ENCODE data around the gene ABCC8. TPM values are rescaled to one million over a fixed set of nuclear protein-coding genes. Genes with fewer than 3 reads are reported as not detected.

The ABCC8 gene
- total and polyA plus RNA-seq, 10 of the 15 experiments (the other 5 are each of a cell fraction or from before 2014, with no cell fraction given): not detected

DNA sequence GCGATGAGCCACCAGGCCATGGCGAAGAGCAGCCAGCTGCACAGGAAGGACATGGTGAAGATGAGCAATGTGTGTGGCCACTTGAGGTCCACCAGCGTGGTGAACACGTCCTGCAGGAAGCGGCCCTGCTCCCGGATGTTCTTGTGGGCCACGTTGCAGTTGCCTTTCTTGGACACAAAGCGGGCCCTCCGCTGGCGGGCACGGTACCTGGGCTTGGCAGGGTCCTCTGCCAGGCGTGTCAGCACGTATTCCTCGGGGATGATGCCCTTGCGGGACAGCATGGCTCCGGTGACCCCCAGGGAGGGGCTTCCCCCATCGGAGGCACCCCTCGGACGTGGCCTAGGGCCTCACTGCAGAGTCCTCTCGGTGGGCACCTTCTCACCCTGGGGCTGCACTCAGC is 88.8 kb downstream of the ABCC8 start:
- ATAC-seq (no peak), DNase-seq (ENCODE audit: low read depth, low spot score) (no peak), FAIRE-seq (no peak)
- H3K4me3 ChIP-seq: no peak overlapping the region
- ChIA-PET SMC1A (ENCODE audit: uncharacterized antibody, unreplicated experiment) (no interaction called here), POLR2A (no interaction called here), CTCF (no interaction called here), RAD21 (ENCODE audit: unreplicated experiment) (interaction anchor here (1.4 kb wide), 1 partner anchor 140 kb away, joined by 4 read pairs; no protein-coding TSS in a partner anchor)
- no peaks in the 10 kb centered on the region for H3K79me2 ChIP-seq (ENCODE audit: control insufficient read depth, insufficient read depth, low read length)
- no peak overlapping the region for H3K9ac ChIP-seq (ENCODE audit: control insufficient read depth, insufficient read depth, low read length)
- in situ Hi-C loops (cut with MboI) (loop anchor here (10.0 kb wide), 1 partner anchor 117 kb away; no protein-coding TSS in a partner anchor), intact Hi-C loops (cut with micrococcal nuclease; ENCODE audit: unreplicated experiment) (no loop called here)
- H3K27me3 ChIP-seq (replicated peaks in 1 of 2; ENCODE audit: control insufficient read depth in 2 of 2, insufficient read depth in 2 of 2, low read length in 1 of 2): peaks cover 0 to 2% of the 10 kb centered on the region in 2 experiments; a peak in 2 of 4 replicates
- 55% methylated on average over 20 of the region's 20 CpGs for WGBS (ENCODE audit: insufficient coverage, insufficient replicate concordance, low lambda C conversion rate, missing lambda C conversion rate)
- no peak overlapping the region for H3K27ac ChIP-seq (ENCODE audit: control insufficient read depth, insufficient read depth)
- BruUV-seq (replicated peaks): no TSS peak
- no peaks in the 10 kb centered on the region for H4K20me1 ChIP-seq (ENCODE audit: control insufficient read depth, insufficient read depth)
- no peak overlapping the region for H2AFZ ChIP-seq (ENCODE audit: control insufficient read depth, low read depth, low read length)
- H3K4me2 ChIP-seq (ENCODE audit: control insufficient read depth, insufficient read depth): no peak overlapping the region
- H3K4me1 ChIP-seq (ENCODE audit: control insufficient read depth, insufficient read depth, low read length): no peaks in the 10 kb centered on the region
- H3K36me3 ChIP-seq (ENCODE audit: control insufficient read depth in 2 of 2, insufficient read depth in 2 of 2, low read length in 1 of 2): no peaks in the 10 kb centered on the region
- TF ChIP-seq MEF2B (IDR thresholded peaks at IDR 0.05; ENCODE audit: partially characterized antibody, poor library complexity, severe bottlenecking) (no peak), TCF12 (IDR thresholded peaks at IDR 0.05; ENCODE audit: low read depth, low read length) (no peak), SMAD1 (IDR thresholded peaks at IDR 0.05; ENCODE audit: low read depth, partially characterized antibody) (no peak), SRF (IDR thresholded peaks at IDR 0.05; ENCODE audit: low read depth in 2 of 2, low read length in 2 of 2) (no peak), ZZZ3 (IDR thresholded peaks at IDR 0.05; ENCODE audit: control insufficient read depth, insufficient read length, low read depth) (no peak), NRF1 (conservative IDR thresholded peaks at IDR 0.05; ENCODE audit: low read depth, low read length) (no peak), CEBPB (IDR thresholded peaks at IDR 0.05; ENCODE audit: borderline replicate concordance in 1 of 2, low read depth in 2 of 2, low read length in 2 of 2) (no peak), KLF5 (IDR thresholded peaks at IDR 0.05; ENCODE audit: partially characterized antibody) (no peak), TCF3 (IDR thresholded peaks at IDR 0.05; ENCODE audit: borderline replicate concordance, insufficient read depth, low read depth, low read length) (no peak), CBX3 (IDR thresholded peaks at IDR 0.05; ENCODE audit: borderline replicate concordance, low read depth) (no peak), IKZF1 (conservative IDR thresholded peaks at IDR 0.05) (no peak), ZNF384 (IDR thresholded peaks at IDR 0.05; ENCODE audit: borderline replicate concordance, low read depth, low read length) (no peak), ATF7 (IDR thresholded peaks at IDR 0.05; ENCODE audit: low read depth) (no peak), GABPA (IDR thresholded peaks at IDR 0.05; ENCODE audit: low read depth) (no peak), ZBED1 (IDR thresholded peaks at IDR 0.05; ENCODE audit: borderline replicate concordance) (no peak)
- TF ChIP-seq, protein P1, sequence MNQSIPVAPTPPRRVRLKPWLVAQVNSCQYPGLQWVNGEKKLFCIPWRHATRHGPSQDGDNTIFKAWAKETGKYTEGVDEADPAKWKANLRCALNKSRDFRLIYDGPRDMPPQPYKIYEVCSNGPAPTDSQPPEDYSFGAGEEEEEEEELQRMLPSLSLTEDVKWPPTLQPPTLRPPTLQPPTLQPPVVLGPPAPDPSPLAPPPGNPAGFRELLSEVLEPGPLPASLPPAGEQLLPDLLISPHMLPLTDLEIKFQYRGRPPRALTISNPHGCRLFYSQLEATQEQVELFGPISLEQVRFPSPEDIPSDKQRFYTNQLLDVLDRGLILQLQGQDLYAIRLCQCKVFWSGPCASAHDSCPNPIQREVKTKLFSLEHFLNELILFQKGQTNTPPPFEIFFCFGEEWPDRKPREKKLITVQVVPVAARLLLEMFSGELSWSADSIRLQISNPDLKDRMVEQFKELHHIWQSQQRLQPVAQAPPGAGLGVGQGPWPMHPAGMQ (IDR thresholded peaks at IDR 0.05; ENCODE audit: borderline replicate concordance): no peak
- TF ChIP-seq, protein P2, sequence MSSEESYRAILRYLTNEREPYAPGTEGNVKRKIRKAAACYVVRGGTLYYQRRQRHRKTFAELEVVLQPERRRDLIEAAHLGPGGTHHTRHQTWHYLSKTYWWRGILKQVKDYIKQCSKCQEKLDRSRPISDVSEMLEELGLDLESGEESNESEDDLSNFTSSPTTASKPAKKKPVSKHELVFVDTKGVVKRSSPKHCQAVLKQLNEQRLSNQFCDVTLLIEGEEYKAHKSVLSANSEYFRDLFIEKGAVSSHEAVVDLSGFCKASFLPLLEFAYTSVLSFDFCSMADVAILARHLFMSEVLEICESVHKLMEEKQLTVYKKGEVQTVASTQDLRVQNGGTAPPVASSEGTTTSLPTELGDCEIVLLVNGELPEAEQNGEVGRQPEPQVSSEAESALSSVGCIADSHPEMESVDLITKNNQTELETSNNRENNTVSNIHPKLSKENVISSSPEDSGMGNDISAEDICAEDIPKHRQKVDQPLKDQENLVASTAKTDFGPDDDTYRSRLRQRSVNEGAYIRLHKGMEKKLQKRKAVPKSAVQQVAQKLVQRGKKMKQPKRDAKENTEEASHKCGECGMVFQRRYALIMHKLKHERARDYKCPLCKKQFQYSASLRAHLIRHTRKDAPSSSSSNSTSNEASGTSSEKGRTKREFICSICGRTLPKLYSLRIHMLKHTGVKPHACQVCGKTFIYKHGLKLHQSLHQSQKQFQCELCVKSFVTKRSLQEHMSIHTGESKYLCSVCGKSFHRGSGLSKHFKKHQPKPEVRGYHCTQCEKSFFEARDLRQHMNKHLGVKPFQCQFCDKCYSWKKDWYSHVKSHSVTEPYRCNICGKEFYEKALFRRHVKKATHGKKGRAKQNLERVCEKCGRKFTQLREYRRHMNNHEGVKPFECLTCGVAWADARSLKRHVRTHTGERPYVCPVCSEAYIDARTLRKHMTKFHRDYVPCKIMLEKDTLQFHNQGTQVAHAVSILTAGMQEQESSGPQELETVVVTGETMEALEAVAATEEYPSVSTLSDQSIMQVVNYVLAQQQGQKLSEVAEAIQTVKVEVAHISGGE (CRISPR knock-in tag; IDR thresholded peaks at IDR 0.05): no peak
- no peaks in the 10 kb centered on the region for H3K9me3 ChIP-seq (replicated peaks; ENCODE audit: control insufficient read depth, insufficient read depth, low read length)
